Measurements from ENCODE around the gene ARL3.

ARL3 gene

DNA sequence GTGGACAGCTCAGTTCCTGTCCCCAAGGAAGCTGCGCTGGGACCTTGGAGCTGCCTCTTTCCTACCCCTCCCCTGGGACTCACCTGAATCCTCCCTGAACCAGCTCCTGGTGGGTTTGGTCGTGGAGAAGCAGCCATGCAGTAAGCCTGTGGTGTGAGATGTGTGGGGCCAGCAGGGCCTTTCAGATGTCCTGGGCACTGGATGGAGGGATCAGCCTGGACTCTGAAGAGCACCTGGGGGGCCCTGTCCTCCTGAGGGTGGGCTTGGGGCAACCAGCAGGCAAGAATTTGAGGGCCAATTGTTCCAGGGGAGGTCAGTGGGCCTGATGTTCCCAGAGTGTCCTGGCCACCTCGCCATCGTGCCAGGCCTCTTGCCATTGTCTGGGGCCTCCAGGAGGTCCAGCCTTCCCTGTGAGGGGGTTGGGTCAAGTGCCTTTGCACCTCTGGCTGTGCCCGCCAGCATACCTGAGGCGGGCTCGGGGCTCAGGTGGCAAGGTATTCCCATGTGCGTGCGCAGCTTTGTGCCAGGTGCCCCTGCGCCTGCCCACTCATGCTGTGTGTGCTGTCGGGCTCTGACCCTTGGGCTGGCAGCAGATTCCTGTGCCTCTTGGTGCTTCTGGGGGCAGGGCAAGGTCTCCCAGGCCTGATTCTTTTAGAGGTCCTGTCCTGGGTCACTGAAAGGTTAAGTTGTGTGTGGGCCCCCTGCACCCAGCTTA is 62.6 kb downstream of the ARL3 start:
- DNase-seq (ENCODE audit: low read depth), result no peak

DNA sequence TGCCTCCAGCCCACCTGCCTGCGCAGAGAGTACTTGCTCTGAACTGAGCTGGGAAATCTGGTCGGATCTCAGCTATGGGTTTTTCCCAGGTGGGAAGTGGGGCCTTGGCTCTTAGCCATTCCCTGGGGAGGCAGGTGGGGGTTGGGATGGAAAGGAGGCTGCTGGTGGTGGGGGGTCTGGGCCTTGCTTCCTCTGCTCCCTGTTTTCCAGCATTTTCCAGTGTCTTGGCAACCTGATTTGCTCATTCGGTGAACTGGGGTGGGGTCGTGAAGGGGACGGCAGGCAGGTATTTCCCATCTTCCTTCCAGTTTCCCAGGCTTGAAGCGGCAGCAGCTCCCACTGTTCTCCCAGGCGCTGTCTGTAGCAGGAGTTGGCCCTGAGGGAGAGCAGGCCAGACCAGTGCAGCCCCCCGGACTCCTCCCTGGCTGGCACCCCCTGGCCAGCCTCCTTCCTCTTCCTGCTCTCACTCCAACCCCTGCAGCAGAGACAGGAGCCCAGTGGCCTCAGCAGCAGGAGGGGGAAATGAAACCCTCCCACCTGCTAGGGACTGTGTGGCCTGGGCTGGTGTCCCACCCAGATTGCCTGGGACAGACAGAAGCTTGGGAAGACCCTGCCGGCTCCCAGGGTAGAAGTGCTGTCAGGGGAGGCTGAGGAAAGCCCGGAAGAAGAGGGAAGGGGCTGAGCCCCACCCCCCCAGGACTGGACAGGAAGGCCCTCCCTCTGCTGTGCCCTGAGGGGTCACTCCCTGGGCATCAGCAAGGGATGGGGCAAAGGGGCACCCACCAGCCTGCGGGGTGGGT is 63.3 kb downstream of the ARL3 start:
- no peak for DNase-seq (ENCODE audit: low read depth)

DNA sequence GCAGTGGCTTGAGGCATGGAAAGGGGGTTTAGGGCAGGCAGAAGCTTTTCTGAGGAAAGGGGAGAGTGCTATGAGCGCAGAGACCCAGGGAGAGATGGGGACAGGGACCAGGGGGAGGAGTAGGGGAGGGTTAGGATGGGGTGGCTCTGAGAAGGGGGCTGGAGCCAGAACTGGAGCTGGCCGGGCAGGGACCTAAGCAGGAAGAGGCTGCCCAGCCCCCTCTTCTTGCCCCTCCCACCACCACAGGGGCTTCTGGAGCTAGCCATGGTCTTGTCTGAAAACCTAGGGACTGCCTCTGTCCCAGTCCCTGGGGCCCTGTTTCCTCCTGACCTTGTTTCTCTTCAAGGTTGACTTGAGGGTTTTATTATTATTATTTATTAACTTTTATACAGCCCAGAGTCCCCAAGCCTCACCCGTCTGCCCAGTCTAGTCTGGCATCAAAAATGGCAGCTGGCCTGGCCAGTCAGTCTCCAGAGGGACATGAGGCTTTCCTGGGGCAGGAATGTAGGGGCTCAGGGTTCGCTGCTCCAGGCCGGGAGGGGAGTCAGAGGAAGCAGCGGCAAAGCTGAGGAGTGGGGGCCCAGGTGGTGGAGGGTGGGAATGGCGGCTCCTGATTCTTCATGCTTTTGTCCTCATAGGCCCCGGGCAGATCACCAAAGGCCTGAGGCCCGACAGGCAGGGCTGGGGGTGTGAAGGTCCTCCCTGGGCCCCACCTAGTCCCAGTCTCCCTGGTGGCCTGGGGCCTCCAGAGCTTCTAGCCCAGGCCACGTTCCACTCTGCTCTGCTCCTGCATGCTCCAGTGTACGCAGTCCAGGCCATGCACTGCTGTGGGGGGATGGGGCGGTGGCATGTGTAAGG is 64.2 kb downstream of the ARL3 start:
- no peak for DNase-seq (ENCODE audit: low read depth)

DNA sequence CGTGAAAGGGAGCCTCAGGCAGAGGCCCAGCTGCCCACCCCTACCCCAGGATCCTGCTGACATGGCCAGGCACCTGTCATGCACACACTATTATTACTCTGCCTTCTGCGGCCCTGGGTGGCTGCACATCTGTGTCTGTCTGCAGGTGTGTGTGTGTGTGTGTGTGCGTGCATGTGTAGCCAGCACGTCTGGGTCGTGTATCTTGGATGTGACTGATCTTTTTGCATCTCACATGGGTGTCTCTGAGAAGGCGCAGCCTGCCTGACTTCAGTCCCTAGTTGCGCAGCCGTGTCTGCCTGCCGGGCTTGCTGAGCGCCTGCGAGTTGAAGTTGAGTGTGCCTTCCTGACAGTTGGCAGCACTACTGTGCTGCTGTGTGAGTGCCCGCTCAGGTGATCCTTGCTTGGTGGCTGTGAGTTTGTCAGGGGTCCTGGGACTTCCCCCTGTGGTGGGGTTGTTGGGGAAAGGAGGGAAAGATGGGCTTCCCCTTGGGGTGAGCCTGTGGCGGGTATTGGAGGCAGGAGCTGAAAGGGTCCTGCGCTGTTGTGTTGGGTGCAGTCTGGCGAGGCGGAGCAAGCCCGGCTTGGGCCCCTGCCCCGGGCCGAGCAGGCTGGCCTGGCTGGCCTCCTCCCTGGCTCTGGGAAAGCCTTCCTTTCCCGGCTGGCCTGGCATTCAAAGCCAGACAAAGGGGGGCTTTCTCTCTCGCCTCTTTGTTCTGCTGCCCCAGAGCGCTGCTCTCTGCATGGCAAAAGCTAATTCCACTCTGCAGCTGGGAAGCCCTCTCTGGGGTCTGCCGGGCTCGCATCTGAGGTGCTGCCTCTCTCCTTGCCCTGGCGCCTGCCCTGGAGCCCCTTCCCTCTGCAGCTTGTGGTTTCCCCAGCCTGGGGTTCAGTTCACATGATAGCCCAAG is 65.1 kb downstream of the ARL3 start:
- DNase-seq (ENCODE audit: low read depth), result no peak

DNA sequence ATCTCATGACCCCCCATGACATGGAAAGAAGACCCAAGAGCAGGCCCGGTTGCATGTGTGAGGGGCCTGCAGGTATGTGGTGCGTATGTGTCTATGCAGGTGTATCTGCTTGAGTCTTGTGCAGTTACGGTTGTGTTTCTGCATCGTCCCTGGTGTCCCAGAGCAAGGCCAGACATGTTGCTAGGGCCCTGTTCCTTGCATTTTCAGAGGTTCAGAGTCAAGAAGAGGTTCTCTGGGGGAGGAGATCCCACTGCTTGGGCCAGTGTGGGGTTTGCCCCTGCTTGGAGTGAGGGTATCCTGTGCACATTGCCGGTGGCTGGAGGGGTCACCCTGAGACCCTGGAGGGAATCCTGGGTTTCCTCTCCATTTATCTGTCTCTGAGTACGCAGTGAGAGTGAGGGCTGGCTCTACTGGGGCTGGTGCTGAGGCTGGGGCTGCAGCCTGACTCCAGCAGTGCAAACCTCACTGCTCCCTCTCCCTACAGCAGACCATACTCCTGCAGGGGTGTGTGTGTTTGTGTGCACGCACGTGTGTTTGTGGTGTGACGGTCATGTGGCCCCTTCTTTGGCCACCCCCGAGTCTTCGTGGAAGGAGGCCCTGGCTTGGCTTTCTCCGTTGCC is 65.8 kb downstream of the ARL3 start:
- DNase-seq (ENCODE audit: low read depth), result no peak

DNA sequence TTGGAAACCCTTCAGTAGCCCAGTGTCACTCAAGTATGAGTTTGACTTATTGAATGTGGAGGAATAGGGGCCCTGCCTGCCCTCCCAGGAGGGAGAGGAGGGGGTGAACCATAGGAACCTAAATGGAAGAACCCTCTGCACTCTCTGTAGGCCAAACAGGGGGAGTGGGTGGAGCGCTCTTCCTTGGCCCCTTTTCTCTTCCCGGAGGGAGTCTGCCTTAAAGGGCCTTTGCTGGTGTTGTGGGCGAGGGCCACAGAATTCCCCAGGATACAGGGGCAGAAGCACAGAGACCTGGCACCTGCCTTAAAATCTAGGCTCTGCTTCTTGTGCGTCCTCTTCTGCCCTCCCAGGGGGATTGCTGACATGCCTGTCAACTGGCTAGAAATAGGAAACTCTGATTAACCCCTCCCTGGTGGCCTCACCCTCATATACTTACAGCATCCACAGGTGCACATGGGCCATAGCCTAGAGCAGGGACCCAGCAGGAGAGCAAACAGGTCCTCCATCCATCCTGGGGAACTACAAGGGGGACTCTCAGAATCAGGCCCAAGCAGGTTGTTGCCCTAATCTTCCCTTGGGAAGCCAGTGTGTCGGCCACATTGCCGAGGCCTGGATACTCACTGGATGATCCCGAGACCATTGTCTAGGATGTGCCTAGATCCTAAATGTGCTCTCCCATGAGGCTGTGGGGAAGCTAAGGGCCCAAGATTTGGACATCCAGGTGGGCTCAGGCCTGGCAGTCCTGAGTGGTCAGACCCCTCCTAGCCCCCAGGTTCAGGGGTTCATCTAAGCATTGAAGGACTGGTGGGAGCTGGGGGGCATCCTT is 66.5 kb downstream of the ARL3 start:
- DNase-seq (ENCODE audit: low read depth), result no peak

DNA sequence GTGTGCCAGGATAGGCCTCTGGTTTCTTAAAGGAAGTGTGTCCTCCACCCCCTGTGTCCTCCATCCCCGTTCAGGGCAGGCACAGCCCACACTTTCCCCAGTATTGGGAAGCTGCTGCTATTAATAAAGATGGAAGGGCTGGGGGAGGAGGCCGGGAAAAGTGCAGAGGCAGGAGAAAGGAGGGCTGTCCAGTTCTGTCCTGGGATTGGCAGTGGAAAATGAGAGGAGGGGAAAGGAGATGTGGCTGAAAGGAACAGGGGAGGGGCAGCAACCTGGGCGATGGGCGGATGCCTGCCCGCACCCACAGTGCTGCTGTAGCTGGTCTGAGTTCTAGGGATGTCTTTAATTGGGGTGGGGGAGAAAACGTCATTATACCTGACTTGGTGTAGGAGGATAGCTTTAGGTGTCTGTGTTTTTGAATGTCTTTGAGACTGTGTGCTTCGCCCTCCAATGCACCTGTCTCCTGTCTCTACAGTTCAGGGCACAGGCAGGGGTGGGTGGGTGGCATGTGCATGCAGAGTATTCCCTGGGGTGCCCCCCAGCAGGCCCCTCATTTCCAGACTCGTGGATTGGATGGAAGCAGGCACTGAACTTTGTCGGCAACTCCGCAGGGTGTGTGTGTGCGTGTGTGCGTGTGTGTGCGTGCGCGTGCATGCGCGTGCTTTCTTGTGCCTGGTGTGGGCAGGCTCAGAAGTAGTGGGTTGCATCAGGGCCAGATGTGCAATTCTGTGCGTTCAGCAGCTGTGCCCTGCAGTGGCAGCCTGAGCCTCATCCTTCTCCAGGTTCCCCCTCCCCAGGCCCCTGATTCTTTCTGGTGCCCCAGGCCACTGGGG is 67.4 kb downstream of the ARL3 start:
- no peak for DNase-seq (ENCODE audit: low read depth)

DNA sequence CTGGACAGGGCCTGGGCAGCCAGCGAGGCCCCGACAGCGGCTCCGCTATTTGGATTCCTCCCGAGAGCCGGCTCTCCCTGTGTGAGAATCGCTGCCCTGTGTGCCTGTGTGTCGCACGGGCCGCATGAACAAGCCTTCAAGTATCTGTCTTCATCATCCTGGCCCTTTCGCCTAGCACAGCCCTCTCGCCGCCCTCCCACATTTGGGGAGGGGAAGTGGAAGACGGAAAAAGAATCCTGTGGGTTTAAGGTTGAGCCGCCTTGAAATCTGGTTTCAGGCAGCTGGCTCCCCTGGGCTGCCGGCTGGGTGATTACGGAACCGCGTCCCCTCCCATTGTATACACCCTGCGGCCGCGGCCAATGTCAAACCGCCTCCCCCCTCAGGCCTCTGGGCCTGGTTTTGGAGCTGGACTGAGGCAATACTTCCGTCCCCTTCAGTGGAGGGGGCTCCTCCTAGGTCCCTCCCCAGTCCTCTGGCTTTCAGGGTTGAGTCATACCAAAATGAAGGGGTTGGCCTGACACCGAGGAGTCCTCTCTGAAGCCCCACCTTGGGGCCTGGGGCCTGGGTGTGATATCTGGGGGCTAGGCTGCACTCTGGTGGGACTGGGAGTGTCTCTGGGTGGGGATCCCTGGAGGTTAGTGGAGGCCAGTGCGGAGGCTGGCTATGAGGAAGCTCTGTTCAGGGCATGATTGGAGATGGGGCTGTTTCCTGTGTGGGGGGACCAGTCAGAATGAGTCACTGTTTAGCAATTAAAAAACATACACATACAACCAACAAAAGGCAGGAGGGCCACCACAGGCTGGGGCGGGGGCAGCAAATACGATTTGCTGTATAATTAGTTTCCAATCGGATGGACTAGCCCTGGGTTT is 68.2 kb downstream of the ARL3 start:
- peak; percentile 96 for DNase-seq (ENCODE audit: low read depth)

DNA sequence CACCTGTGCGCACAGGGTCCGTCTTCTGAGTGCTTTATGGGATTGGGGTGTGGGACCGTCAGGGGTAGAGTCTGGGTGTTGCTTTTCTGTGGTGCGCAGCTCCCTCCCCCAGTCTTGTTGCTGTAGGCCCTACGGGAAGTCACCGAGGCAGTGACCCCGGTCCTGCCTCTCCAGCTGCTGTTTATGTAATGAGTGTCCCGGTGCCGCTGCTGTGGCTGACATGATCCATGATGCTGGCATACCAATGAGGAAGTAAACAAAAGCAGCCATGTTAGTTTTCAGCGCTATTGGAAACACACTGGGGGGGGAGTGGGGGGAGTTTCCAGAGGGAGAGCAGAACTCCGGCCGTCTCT is 68.8 kb downstream of the ARL3 start:
- peak; percentile 84 for DNase-seq (ENCODE audit: low read depth)

DNA sequence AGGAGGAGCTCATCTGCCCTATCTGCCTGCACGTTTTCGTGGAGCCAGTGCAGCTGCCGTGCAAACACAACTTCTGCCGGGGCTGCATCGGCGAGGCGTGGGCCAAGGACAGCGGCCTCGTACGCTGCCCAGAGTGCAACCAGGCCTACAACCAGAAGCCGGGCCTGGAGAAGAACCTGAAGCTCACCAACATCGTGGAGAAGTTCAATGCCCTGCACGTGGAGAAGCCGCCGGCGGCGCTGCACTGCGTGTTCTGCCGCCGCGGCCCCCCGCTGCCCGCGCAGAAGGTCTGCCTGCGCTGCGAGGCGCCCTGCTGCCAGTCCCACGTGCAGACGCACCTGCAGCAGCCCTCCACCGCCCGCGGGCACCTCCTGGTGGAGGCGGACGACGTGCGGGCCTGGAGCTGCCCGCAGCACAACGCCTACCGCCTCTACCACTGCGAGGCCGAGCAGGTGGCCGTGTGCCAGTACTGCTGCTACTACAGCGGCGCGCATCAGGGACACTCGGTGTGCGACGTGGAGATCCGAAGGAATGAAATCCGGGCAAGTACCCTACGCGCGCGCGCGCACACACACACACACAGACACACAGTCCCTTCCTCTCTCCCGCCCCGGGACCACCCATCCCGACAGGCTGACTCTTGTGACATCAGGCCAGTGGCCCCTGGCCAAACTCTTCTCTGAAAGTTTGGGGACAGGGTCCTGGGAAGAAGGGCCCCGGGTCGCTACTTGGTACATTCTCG is 69.4 kb downstream of the ARL3 start:
- peak; percentile 74 for DNase-seq (ENCODE audit: low read depth)

DNA sequence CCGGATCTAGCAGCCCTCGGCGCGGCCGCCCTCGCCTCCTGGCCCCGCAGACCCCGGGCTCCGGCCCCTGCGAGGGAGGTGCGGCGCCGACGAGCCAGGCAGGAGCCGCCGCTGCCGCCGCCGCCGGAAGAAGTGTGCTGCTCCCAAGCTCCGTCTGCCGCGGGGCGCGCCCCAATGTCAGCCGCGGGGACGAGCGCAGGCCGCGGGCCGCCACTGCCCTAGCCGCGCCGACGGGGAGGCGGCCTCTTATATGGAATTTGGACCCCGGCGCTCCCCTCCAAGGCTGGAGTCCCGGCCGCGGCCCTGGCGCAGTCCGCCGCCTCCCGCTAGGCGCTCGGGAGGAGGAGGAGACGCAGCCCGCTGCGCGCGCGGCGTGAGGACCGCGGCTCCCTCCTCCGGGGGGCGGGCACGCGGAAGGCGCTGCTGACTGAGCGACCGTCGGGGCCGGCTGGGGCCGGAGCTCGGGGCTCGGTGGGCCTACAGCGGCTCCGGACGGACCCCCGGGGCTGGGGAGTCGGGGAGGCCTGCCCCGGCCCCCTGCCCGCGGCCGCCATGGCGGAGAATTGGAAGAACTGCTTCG is 70.0 kb downstream of the ARL3 start, which contains the start of gene TRIM8:
TSS of gene TRIM8 (plus strand) at position 414 of the 580 bp plus-strand sequence. CDS start at position 553, 139 bp downstream.
- peak; percentile 55 for DNase-seq (ENCODE audit: low read depth)

DNA sequence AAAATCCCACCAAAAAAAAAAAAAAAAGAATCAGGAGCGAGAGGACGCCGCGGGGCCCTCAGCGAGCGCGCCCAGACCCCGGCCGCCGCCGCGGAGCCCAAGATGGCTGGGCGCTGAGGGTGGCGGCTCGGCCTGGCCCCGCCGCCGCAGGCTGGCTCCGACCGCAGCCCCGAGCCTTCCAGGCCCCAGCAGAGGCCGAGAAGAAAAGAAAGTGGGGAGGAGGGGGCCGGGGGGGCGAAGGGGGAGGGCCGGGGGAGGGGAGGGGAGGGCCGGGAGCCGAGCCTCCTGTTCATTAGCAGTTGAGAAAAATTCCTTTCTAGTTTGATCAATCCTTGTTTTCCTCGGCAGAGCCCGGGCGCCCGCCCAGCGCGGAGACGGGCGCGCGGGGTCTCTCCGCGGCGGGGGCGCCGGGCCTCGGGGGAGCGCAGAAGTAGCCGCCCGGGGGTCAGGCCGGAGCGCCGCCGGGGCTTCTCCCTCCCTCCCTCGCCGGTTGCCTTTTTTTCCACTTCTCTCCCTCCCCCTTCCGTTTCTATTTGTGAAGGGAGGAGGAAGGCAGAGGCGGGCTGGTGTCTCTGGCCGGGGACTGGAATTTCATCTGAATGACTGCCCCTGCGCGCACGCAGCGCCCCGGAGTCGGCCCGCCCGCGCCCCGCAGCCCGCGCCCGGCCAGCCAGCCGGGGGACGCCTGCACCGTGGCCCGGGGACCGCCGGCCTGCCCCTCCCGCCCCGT is 70.7 kb downstream of the ARL3 start:
- DNase-seq (ENCODE audit: low read depth), result peak; percentile 83

DNA sequence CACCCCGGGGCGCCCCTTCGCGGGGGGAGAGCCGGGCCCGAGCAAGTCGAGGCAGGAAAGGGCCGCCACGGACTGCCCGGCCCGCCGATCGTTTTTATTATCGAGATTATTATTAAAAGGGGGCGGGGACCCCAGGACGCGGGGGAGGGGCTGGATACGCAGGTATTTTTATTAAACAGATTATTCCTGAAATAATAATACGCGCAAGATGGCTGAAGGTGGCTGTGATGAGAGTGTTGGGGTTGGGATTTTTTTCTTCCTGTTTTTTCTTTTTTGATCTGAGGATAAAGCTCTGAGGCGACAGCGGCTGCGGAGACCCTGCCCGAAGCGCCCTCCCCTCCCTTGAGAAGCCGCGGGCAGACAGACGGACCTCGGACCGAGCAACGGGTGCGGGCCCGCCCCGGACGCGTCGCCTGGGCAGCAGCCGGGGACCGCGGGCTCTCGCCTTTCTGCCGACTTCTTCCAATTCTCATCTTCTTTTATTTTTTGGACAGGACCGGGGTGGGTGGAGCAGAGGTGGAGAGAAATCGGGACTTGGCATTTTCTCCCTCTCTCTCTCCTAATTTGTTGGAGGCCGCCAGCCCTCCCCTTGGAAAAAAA is 71.4 kb downstream of the ARL3 start:
- peak; percentile 81 for DNase-seq (ENCODE audit: low read depth)

DNA sequence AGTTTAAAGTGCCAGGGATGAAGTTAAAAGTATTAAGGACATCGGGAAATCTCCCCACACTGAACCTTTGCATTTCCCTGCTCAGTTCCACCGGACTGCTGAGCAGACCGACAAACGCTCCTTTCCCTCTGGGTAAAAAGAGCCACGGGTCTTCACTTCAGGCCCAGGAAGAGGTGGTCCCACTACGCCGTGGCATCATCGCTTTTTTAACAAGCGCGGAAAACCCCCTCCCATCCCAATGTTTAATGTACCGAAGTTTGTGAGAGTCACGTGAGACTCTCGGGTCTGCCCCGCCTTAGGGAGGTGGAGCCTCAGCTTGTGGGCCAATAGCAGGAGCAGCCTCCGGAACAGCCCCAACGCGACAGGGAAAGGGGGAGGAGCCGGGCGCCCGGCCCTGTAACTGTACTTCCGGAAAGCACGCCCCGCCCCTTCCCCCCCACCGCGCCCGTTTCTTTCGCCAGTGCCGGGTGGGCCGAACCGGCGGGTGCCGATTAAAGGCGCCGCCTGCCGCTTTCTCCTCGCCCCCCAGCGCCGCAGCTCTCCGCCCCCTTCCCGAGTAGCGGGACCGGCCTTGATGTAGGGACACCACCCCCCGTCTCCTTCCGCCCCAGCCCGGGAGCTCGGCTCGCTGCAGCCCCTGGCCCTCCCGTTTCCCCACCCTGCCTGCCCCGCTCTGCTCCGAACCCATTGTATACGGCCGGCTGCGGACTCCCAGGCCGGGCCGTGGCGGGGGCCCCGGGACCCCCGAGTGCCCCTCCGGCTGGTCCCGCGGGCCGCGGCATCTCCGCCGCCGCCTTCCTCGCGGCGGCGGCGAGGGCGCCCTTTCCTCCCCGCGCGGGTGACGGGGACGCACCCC is 72.1 kb downstream of the ARL3 start:
- DNase-seq (ENCODE audit: low read depth), result peak; percentile 98

DNA sequence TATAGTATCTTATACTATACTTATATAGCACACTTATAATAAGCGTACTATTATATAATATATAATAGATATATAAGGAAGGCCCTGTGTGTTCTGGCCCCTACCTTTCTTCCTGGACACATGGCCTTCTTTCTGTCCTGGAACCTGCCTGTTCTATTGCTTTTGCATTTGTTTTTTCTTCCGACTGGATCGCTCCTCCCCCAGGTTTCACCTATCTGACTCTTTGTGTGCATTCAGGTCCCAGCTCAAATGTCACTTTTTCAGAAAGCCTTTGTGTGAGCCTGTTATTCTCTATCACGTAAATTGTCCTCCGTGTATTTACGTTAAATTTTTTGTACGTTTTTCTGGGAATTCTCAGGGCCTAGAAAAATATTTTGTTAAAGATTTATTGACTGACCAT is 72.8 kb downstream of the ARL3 start:
- no peak for DNase-seq (ENCODE audit: low read depth)

Data from EH (cell line).